WI38 (cell line): ENCODE results near the gene RAB26.

ENCODE experiments used
- H3K4me3 ChIP-seq: 2 replicates; pipeline ENCODE4 v1.5.1; 2011; ENCODE audit warnings: low read depth, mild to moderate bottlenecking, control low read depth, low read length
- TF ChIP-seq, protein P1 (sequence below): IDR thresholded peaks from 2 replicates; pipeline ENCODE4 v1.5.1; 2012; ENCODE audit warnings: low read depth, mild to moderate bottlenecking, control low read depth, low read length

RAB26 gene

GRCh38 chr16:2152695-2153506 is 4.5 kb downstream of the RAB26 start:
- peak overlapping the region; percentile 100 for H3K4me3 ChIP-seq
- TF ChIP-seq, protein P1, sequence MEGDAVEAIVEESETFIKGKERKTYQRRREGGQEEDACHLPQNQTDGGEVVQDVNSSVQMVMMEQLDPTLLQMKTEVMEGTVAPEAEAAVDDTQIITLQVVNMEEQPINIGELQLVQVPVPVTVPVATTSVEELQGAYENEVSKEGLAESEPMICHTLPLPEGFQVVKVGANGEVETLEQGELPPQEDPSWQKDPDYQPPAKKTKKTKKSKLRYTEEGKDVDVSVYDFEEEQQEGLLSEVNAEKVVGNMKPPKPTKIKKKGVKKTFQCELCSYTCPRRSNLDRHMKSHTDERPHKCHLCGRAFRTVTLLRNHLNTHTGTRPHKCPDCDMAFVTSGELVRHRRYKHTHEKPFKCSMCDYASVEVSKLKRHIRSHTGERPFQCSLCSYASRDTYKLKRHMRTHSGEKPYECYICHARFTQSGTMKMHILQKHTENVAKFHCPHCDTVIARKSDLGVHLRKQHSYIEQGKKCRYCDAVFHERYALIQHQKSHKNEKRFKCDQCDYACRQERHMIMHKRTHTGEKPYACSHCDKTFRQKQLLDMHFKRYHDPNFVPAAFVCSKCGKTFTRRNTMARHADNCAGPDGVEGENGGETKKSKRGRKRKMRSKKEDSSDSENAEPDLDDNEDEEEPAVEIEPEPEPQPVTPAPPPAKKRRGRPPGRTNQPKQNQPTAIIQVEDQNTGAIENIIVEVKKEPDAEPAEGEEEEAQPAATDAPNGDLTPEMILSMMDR, result no peak

DNA sequence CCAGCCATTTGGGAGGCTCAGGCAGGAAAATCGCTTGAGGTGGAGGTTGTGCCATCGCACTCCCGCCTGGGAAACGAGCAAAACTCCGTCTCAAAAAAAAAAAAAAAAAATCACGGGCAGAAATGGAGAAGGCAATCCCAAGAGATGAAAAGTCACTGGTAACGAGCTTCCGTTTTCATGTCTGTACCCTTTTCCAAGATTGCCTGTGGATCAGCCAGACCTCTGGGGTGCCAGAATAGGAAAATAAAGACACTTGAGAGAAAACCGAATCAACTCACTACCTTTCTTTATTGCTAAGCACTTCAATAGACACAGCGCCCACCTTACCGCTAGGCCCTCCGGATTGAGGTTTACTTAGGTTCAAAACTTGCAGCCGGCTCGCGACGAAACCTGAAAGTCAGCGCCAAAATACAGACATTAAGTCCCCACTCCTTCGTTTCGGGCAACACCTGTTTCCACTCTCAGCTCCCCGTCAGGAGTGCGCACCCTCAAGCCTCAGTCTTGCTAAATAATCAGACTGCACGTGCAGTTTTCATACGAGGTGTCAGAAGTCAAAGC is 6.2 kb downstream of the RAB26 start:
- TF ChIP-seq, protein P1, result no peak
- peak overlapping the region; percentile 100 for H3K4me3 ChIP-seq

DNA sequence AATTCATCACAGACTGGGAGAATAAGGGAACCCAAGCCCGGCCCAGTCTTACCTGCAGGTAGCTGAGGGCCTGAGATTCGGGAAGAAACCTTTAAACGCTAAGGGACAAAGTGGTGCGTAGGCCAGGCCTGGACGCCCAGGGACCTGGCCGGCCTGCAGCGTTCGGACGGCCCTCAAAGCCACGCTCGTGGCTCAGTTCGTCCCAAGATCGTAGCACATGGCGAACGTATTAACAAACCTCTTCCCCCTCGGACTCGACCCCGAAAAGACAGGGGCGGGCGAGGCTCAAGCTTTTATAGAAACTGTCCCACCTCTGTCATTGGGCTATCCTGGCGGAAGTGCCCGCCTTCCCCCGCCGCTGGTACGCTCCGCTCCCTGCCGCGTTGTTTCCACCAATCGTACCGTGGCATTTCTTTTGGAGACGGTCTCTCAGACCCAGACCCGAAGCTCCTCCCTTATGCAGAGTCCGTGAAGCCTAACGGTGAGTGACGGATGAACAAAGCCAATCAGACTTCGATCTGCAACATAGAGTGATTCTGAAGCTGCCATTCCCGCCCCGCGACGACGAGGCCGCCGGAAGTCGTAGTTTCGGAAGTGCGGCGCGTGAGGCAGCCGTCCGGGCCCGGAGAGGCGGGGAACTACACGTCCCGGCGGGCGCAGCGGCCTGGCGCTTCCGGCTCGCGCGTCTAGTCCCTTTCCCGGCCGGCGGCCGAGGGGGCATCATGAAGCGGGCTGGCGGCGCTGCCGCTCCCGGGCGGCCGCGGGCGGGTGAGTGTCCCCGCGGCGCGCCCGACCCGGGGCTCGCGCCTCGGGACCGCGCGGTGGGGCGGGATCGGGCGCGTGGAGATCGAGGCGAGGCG is 6.9 kb downstream of the RAB26 start, which contains the start of gene TRAF7:
TRAF7 (plus strand) TSS at position 692 of the 860 bp plus-strand sequence. CDS start 8,139 bp downstream, outside the sequence.
- H3K4me3 ChIP-seq, result peak within 1 kb of the TSS; percentile 100
- TF ChIP-seq, protein P1, result no peak

DNA sequence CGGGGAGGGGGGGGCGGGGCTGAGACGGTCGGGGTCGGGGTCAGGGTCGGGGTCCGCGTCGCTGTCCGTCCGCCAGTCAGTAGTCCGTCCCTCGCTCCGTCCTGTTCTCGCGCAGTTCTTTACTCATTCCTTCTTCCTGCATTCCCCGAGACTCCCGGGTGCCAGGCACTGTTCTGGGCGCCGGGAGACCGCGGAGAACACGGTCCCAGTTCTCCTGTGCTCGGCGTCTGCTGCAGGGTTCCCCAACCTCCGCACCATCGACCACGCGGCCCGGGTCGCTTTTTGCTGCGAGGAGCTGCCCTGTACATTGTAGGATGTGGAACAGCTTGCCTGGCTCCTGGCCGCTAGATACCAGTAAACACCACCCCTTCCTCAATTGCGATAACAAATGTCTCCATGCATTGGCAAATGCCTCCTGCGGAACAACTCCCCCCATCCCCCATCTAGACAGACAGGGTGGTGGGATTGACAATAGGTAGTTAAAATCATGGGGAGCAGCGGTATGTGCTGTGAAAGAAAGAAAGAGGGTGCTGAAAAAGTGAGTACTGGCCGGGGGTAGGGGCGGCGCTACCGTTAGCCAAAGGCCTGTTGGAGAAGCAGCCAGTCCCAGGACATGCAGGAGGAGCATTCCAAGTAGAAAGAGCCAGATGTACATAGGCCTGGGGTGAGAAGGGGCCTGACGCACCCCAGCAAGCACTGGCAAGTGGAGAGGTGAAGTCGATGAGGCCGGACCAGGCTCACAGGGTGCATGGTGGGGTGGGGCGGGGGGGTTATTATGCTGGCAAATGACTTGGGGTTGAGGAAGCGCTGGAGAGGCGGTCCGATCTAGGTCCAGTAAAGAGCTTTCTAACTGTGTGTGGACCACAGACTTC is 7.8 kb downstream of the RAB26 start:
- TF ChIP-seq, protein P1, result no peak

GRCh38 chr16:2156849-2157224 is 8.4 kb downstream of the RAB26 start:
- peak overlapping the region; percentile 90 for H3K4me3 ChIP-seq
- TF ChIP-seq, protein P1, result no peak

More for the DNA sequence above, 7.8 kb downstream of the RAB26 start:
- H3K4me3 ChIP-seq, result peak overlapping the region; percentile 90

DNA sequence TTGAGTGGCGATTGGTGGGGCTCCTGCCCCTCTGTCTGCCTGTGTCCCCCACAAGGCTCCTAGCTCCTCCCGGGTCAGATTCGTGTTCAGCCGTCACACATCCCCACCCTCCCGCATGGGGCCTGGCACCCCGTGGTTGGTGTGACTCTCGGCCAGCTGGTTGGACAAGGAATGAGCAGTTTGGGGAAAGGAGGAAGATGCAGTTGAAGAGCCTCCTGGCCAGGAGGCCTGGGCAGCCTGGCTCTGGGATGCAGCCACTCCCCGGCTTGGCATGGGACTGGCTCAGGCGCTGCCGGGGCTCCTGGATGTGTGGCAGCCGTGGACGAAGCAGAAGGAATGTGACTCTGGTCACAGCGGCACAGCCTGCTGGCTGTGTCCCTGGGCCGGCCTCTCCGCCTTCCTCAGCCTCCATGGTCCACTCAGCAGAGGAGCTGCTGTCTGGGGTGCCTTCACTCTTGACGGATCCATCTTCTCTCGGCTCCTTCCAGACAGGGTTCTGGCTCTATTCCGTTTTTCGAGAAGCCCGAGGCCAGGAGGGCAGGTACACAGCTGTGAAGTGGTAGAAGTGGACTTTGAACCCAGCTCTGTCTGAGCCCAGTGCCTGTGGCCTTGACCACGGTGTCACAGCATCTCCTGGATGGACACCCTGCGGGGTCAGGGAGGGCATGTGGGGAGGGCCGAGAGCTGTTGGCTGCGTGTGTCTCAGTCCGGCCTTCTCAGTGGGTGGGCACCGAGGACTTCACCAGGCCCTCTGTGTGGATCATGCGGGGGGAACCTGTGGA is 9.2 kb downstream of the RAB26 start:
- H3K4me3 ChIP-seq, result no peak overlapping the region
- TF ChIP-seq, protein P1, result no peak
